ENCODE data around the gene MYO3B.

Gene MYO3B

DNA sequence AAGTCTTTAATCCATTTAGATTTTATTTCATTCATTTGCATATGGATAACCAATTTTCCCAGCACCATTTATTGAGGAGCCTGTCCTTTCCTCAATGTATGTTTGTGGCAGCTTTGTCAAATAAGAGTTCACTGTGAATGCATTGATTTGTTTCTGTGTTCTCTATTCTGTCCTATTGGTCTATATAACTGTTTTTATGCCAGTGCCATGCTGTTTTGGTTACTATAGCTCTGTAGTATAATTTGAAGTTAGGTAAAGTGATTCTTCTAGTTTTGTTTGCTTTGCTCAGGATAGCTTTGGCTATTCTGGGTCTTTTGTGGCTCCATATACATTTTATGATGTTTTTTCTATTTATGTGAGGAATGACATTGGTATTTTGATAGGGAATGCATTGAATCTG is 7.4 kb downstream of the MYO3B start:
- Histone ChIP-seq H3K4me3 (ENCODE audit: low read length) (no peak overlapping the region), H3K36me3 (replicated peaks; ENCODE audit: low read depth, low read length) (no peaks in the 10 kb centered on the region), H3K4me2 (ENCODE audit: low read length) (no peak overlapping the region), H3K27ac (ENCODE audit: low read length) (no peak overlapping the region), H3K9ac (ENCODE audit: low read length) (no peak overlapping the region), H2AFZ (ENCODE audit: low read depth, low read length) (no peak overlapping the region), H3K27me3 (ENCODE audit: low read depth, low read length) (no peaks in the 10 kb centered on the region), H3K79me2 (ENCODE audit: low read length) (no peaks in the 10 kb centered on the region), H3K4me1 (ENCODE audit: low read length) (peaks cover 14% of the 10 kb centered on the region), H4K20me1 (ENCODE audit: insufficient read depth, low read length) (no peaks in the 10 kb centered on the region), H3K9me3 (ENCODE audit: insufficient read depth, low read length) (peaks cover 5% of the 10 kb centered on the region; the same call in 1 of the 2 replicates)
- TF ChIP-seq, protein P1, sequence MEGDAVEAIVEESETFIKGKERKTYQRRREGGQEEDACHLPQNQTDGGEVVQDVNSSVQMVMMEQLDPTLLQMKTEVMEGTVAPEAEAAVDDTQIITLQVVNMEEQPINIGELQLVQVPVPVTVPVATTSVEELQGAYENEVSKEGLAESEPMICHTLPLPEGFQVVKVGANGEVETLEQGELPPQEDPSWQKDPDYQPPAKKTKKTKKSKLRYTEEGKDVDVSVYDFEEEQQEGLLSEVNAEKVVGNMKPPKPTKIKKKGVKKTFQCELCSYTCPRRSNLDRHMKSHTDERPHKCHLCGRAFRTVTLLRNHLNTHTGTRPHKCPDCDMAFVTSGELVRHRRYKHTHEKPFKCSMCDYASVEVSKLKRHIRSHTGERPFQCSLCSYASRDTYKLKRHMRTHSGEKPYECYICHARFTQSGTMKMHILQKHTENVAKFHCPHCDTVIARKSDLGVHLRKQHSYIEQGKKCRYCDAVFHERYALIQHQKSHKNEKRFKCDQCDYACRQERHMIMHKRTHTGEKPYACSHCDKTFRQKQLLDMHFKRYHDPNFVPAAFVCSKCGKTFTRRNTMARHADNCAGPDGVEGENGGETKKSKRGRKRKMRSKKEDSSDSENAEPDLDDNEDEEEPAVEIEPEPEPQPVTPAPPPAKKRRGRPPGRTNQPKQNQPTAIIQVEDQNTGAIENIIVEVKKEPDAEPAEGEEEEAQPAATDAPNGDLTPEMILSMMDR (IDR thresholded peaks at IDR 0.05; ENCODE audit: low read depth, low read length) = no peak
- TF ChIP-seq EZH2phosphoT487 (IDR thresholded peaks at IDR 0.05; ENCODE audit: low read depth) = no peak

- Histone ChIP-seq H4K20me1 (ENCODE audit: insufficient read depth, low read length) (no peaks in the 10 kb centered on the region), H3K9me3 (ENCODE audit: insufficient read depth, low read length) (peaks cover 5% of the 10 kb centered on the region; the same call in 1 of the 2 replicates), H3K36me3 (replicated peaks; ENCODE audit: low read depth, low read length) (no peaks in the 10 kb centered on the region), H2AFZ (ENCODE audit: low read depth, low read length) (no peak overlapping the region), H3K79me2 (ENCODE audit: low read length) (no peaks in the 10 kb centered on the region), H3K4me2 (ENCODE audit: low read length) (no peak overlapping the region), H3K27me3 (ENCODE audit: low read depth, low read length) (no peaks in the 10 kb centered on the region), H3K4me1 (ENCODE audit: low read length) (no peaks in the 10 kb centered on the region), H3K4me3 (ENCODE audit: low read length) (no peak overlapping the region), H3K9ac (ENCODE audit: low read length) (no peak overlapping the region), H3K27ac (ENCODE audit: low read length) (no peak overlapping the region)
- TF ChIP-seq EZH2phosphoT487 (IDR thresholded peaks at IDR 0.05; ENCODE audit: low read depth) = no peak
- TF ChIP-seq, protein P1 (IDR thresholded peaks at IDR 0.05; ENCODE audit: low read depth, low read length) = no peak
Measured at GRCh38 chr2:170189757-170190156, 11.8 kb downstream of the MYO3B start.

DNA sequence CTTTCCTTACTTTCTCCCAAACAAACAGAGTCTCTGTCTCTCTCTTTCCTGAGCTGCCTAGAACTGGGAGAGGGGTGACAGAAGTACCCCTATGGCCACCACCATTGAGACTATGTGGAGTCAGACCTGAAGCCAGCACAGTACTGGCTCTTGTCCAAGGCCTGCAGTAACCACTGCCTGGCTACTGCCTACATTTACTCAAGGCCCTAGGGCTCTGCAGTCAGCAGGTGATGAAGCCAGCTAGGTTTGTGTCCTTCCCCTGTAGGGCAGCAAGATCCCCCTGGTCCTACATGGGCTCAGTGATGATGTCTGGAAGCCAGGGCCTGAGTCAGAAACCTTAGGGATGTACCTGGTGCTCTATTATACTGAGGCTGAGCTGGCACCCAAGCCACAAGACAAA is 12.2 kb downstream of the MYO3B start:
- Histone ChIP-seq H3K4me2 (ENCODE audit: low read length) (no peak overlapping the region), H3K79me2 (ENCODE audit: low read length) (no peaks in the 10 kb centered on the region), H3K27me3 (ENCODE audit: low read depth, low read length) (no peaks in the 10 kb centered on the region), H3K9me3 (ENCODE audit: insufficient read depth, low read length) (peaks cover 3% of the 10 kb centered on the region; the same call in 1 of the 2 replicates), H3K4me1 (ENCODE audit: low read length) (no peaks in the 10 kb centered on the region), H3K4me3 (ENCODE audit: low read length) (no peak overlapping the region), H4K20me1 (ENCODE audit: insufficient read depth, low read length) (no peaks in the 10 kb centered on the region), H3K27ac (ENCODE audit: low read length) (no peak overlapping the region), H2AFZ (ENCODE audit: low read depth, low read length) (no peak overlapping the region), H3K9ac (ENCODE audit: low read length) (no peak overlapping the region), H3K36me3 (replicated peaks; ENCODE audit: low read depth, low read length) (no peaks in the 10 kb centered on the region)
- TF ChIP-seq, protein P1 (IDR thresholded peaks at IDR 0.05; ENCODE audit: low read depth, low read length) = no peak
- TF ChIP-seq EZH2phosphoT487 (IDR thresholded peaks at IDR 0.05; ENCODE audit: low read depth) = no peak

GRCh38 chr2:170191166-170191866 is 13.4 kb downstream of the MYO3B start:
- H3K4me1 ChIP-seq (ENCODE audit: low read length) = no peaks in the 10 kb centered on the region
- no peak overlapping the region for H2AFZ ChIP-seq (ENCODE audit: low read depth, low read length)
- H3K9me3 ChIP-seq (ENCODE audit: insufficient read depth, low read length) = no peaks in the 10 kb centered on the region
- H3K9ac ChIP-seq (ENCODE audit: low read length) = no peak overlapping the region
- H3K79me2 ChIP-seq (ENCODE audit: low read length) = no peaks in the 10 kb centered on the region
- H4K20me1 ChIP-seq (ENCODE audit: insufficient read depth, low read length) = no peaks in the 10 kb centered on the region
- H3K36me3 ChIP-seq (replicated peaks; ENCODE audit: low read depth, low read length) = no peaks in the 10 kb centered on the region
- H3K27ac ChIP-seq (ENCODE audit: low read length) = no peak overlapping the region
- H3K27me3 ChIP-seq (ENCODE audit: low read depth, low read length) = no peaks in the 10 kb centered on the region
- no peak overlapping the region for H3K4me3 ChIP-seq (ENCODE audit: low read length)
- H3K4me2 ChIP-seq (ENCODE audit: low read length) = no peak overlapping the region
- TF ChIP-seq, protein P1 (IDR thresholded peaks at IDR 0.05; ENCODE audit: low read depth, low read length) = no peak
- no peak for TF ChIP-seq EZH2phosphoT487 (IDR thresholded peaks at IDR 0.05; ENCODE audit: low read depth)
